ENCODE measurements around the gene MYO15A.

Gene MYO15A

DNA sequence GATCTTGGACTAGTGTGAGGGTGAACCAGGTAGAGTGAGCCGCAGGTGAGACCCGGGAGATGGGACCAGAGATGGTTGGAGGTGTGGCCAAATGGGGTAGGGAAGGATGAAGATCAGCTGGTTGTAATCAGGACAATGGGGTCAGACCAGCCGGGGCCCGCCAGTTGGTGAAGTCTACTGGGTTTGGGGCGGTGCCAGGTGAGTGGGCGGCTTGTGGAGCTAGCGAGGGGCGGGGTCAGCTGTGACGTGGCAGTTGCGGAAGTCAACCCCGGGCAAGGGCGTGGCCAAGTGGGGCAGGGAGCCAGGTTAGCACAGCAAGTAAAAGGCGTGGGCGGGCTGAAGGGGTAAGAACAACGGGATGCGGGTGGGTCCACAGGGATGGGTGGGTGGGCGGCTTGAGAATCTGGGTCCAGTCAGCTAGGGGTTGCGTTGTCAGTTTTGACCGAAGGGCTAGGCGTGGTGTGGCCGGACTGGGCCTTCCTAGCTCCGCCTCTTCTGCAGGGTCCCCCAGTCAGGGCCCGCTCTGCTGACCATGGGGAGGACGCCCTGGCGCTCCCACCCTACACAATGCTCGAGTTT is 49.6 kb downstream of the MYO15A start:
- peak; percentile 92 for DNase-seq (ENCODE audit: low spot score)
- H3K4me3 ChIP-seq = peak overlapping the region; percentile 87
- peak overlapping the region; percentile 43 to 88 for H3K27ac ChIP-seq

DNA sequence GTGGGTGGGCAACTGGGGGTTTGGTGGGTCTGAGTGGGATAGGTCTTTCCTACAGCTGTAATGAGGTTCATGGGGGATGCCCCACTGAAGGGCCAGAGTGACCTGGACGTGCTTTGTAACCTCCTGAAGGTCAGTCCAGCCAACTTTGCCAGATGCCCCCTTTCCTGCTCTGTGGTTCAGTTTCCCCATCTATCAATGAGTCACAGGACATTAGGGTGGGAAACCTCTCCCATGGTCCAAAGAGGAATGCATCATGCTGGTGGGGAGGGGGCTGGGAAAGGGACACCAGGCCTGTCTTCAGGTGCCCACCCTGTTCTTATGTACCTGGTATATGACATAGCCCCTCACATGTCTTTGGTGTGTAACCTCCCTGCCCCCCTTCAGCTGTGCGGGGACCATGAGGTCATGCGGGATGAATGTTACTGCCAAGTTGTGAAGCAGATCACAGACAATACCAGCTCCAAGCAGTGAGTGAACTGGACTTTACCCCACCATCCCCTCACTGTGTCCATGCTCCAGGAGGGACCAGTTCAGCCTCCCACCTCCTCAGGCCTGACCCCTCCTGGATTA is 51.1 kb downstream of the MYO15A start:
- no peak for DNase-seq (ENCODE audit: low spot score)
- no peak overlapping the region for H3K4me3 ChIP-seq
- TF ChIP-seq, protein P1, sequence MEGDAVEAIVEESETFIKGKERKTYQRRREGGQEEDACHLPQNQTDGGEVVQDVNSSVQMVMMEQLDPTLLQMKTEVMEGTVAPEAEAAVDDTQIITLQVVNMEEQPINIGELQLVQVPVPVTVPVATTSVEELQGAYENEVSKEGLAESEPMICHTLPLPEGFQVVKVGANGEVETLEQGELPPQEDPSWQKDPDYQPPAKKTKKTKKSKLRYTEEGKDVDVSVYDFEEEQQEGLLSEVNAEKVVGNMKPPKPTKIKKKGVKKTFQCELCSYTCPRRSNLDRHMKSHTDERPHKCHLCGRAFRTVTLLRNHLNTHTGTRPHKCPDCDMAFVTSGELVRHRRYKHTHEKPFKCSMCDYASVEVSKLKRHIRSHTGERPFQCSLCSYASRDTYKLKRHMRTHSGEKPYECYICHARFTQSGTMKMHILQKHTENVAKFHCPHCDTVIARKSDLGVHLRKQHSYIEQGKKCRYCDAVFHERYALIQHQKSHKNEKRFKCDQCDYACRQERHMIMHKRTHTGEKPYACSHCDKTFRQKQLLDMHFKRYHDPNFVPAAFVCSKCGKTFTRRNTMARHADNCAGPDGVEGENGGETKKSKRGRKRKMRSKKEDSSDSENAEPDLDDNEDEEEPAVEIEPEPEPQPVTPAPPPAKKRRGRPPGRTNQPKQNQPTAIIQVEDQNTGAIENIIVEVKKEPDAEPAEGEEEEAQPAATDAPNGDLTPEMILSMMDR (IDR thresholded peaks at IDR 0.05) = no peak
- no peak overlapping the region for H3K27ac ChIP-seq

More for the DNA sequence above, 49.6 kb downstream of the MYO15A start:
- TF ChIP-seq, protein P1 (IDR thresholded peaks at IDR 0.05) = no peak

DNA sequence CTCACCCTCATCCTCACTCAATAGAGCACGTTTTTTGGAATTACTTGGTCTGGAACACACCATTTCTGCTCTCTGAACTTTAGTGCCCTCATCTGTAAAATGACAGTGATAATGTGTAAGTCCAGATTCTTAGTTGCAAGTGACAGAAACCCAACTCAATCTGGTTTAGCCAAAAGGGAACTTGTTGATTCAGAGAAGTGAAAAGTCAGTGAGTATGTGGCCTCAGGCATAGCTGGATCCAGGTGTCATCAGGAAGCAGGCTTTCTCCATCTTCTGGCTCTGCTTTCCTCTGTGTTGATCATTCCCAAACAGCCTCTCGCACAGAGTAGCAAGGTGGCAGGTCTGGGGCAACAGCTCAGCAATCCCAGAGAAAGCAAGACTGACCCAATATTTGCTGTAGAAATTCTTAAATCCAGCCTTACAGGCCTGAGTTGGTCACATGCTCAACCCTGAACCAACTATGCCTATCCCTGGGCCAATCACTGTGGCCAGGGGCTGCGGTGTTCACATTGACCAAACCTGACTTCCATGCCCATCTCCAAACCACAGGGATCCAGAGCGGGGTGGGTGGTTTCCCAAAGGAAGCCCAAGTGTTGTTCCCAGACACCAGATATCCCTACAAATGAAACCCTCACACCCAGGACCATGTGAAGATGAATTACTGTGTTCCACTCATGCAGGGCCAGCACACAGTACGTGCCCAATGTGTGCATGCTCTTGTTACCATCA is 51.7 kb downstream of the MYO15A start:
- DNase-seq (ENCODE audit: low spot score) = no peak
- Histone ChIP-seq H3K4me3 (no peak overlapping the region), H3K27ac (no peak overlapping the region)
- TF ChIP-seq, protein P1 (IDR thresholded peaks at IDR 0.05) = no peak

DNA sequence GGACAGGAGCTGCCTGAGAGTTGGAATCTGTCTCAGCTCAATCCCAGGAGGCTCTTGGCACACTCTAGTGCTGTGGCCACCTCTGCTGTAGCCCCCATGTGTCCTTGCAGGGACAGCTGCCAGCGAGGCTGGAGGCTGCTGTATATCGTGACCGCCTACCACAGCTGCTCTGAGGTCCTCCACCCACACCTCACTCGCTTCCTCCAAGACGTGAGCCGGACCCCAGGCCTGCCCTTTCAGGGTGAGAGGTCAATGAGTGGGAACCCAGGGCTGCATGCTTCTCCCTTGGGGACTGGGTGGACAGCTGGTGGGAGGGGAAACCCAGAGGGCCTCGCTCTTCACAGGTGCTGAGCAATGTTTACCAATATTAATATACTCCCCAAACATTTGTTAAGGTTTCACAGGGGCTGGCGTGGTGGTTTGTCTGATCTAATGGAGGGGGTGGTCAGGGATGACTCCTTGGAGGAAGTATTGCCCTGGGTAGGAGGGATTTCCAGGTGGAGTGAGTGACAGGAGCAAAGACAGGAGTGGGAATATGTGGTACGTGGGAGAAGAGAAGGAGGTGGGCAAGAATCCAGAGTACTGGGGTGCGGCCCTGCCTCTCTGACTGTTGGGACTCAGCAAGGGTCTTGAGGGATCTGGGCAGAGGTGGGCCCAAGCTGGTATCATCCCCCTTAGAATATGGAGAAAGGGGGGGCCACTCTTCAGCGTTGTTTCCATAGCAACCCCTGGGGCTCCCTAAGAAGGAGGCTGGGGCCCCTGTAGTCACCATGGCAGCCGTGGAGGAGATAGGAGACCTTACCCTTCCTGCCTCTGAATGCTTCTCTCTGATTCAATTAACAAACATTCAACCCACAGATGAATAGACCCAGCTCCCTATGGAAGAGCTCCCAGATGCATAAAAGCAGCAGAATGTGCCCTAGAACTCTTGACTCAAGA is 52.9 kb downstream of the MYO15A start:
- TF ChIP-seq, protein P1 (IDR thresholded peaks at IDR 0.05) = no peak
- Histone ChIP-seq H3K4me3 (no peak overlapping the region), H3K27ac (no peak overlapping the region)
- no peak for DNase-seq (ENCODE audit: low spot score)

DNA sequence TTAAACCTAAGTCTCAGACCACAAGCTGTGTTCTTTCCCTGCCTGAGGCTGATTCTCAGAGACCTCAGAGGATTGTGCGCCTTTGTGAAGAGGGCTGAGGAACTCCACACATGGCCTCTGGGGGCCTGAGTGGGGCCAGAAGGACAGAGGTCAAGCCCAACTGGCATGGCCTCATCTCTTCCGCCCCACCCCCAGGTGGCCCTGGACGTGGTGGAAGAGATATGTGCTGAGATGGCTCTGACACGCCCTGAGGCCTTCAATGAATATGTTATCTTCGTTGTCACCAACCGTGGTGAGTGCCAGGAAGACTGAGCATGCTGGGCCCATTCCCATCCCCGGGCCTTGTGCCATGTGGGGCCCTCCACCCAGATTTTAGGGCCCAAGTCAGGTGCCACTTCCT is 55.0 kb downstream of the MYO15A start:
- TF ChIP-seq, protein P1 (IDR thresholded peaks at IDR 0.05) = no peak
- no peak for DNase-seq (ENCODE audit: low spot score)
- H3K4me3 ChIP-seq = no peak overlapping the region
- no peak overlapping the region for H3K27ac ChIP-seq

DNA sequence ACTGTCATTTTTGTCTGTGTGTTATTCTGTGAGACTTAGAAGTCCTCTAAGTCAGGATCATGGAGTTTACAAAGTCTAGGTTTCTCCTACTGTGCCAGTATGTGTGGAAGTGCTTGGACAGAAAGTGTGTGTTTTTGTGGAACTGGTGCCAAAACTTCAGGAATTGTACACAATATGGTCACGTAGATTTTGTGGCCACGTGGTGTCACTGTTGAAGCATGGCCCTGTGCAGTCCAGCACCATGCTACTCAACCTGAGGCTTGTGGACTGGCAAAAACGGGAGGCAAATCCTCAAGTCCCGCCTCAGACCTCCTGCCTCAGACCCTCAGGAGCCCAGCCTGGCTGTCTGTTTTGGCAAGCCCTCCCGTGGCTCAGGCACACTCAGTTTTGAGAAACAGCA is 58.3 kb downstream of the MYO15A start:
- no peak overlapping the region for H3K4me3 ChIP-seq
- no peak overlapping the region for H3K27ac ChIP-seq
- no peak for DNase-seq (ENCODE audit: low spot score)
- TF ChIP-seq, protein P1 (IDR thresholded peaks at IDR 0.05) = no peak
